MM.1S (cell line): Measurements from ENCODE around the gene GRK4.

Experiments
- EZH2 ChIP-seq: fragments of 300-600 bp; sonication (generic); optimal IDR thresholded peaks from 2 replicates; pipeline ENCODE3; 2017; ENCODE audit warnings: low read depth, mild to moderate bottlenecking, antibody characterized with exemption, low read length, mixed read lengths
- EZH2phosphoT487 ChIP-seq: fragments of 300-600 bp; sonication (generic); IDR thresholded peaks from 2 replicates; pipeline ENCODE4 v1.6.1; 2018; ENCODE audit warnings: antibody characterized with exemption, low read length
- TF ChIP-seq, protein P1 (sequence below): fragments of 300-600 bp; sonication (generic); IDR thresholded peaks from 2 replicates; pipeline ENCODE4 v1.5.1; 2016; ENCODE audit warnings: antibody characterized with exemption, low read length, mixed read lengths

DNA sequence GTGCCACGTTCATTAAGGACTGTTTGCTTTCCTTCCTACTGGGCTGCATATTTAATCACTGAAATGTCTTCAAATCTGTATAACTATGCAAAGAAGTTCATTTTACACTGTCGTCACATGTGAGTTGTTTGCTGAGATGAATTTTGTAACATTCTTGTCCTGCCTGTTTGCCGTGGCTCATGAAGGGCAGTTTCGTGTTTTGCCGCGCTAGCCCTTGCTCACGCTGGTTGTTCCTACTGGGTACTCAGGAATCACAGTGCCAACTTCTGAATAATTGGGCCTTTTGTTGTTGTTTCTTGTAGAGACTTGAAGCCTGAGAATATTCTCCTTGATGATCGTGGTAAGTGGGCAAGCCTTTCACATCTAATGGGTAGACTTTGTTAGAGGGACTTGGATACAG lies 58.7 kb downstream of the GRK4 start:
- TF ChIP-seq EZH2: no peak
- TF ChIP-seq, protein P1, sequence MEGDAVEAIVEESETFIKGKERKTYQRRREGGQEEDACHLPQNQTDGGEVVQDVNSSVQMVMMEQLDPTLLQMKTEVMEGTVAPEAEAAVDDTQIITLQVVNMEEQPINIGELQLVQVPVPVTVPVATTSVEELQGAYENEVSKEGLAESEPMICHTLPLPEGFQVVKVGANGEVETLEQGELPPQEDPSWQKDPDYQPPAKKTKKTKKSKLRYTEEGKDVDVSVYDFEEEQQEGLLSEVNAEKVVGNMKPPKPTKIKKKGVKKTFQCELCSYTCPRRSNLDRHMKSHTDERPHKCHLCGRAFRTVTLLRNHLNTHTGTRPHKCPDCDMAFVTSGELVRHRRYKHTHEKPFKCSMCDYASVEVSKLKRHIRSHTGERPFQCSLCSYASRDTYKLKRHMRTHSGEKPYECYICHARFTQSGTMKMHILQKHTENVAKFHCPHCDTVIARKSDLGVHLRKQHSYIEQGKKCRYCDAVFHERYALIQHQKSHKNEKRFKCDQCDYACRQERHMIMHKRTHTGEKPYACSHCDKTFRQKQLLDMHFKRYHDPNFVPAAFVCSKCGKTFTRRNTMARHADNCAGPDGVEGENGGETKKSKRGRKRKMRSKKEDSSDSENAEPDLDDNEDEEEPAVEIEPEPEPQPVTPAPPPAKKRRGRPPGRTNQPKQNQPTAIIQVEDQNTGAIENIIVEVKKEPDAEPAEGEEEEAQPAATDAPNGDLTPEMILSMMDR: no peak
- TF ChIP-seq EZH2phosphoT487: no peak
